K562 (cell line): ENCODE results near the gene PLA2G4D. TPM values are rescaled to one million over a fixed set of nuclear protein-coding genes. Genes with fewer than 3 reads are reported as not detected.

ENCODE experiments used
- CBFA2T3 ChIP-seq: fragments of 450-650 bp; IDR thresholded peaks from 2 replicates; pipeline ENCODE4 v1.6.1; 2017
- CEBPG ChIP-seq, 3 experiments: fragments of 200-800 bp in 1 of 3; sonication (Bioruptor generic) in 1 of 3; sonication (generic) in 1 of 3; formaldehyde crosslinking in 1 of 3; IDR thresholded peaks in 2 of 3; conservative IDR thresholded peaks in 1 of 3; 2 replicates each; pipeline versions ENCODE4 v1.6.1 to v1.8.0; 2016 to 2022; ENCODE audit warnings: missing compliant biosample characterization in 2 of 3, missing genetic modification characterization in 2 of 3, mild to moderate bottlenecking in 1 of 3, missing genetic modification reagents in 1 of 3
- EHMT2 ChIP-seq: fragments of 450-650 bp; IDR thresholded peaks from 2 replicates; pipeline ENCODE4 v1.6.1; 2018; ENCODE audit warnings: antibody characterized with exemption
- ESRRB ChIP-seq: fragments of 250-450 bp; sonication (Bioruptor Pico); IDR thresholded peaks from 2 replicates; pipeline ENCODE4 v1.5.0; 2020; ENCODE audit warnings: mild to moderate bottlenecking, moderate library complexity, borderline replicate concordance
- HNRNPLL ChIP-seq: fragments of 200-400 bp; formaldehyde crosslinking; IDR thresholded peaks from 2 replicates; pipeline ENCODE4 v1.6.1; 2017; ENCODE audit warnings: low read length, low read depth, mild to moderate bottlenecking; ENCODE audit not compliant: poor library complexity, severe bottlenecking
- KLF1 ChIP-seq: fragments of 450-650 bp; IDR thresholded peaks from 2 replicates; pipeline ENCODE4 v1.6.1; 2016; ENCODE audit warnings: missing genetic modification characterization, missing compliant biosample characterization
- MAFG ChIP-seq: fragments of 450-650 bp; conservative IDR thresholded peaks from 2 replicates; pipeline ENCODE4 v1.6.1; 2016; ENCODE audit warnings: missing genetic modification characterization, missing compliant biosample characterization
- MAZ ChIP-seq, 2 experiments: fragments of 450-650 bp in 1 of 2; sonication (generic) in 1 of 2; formaldehyde crosslinking; IDR thresholded peaks in 1 of 2; conservative IDR thresholded peaks in 1 of 2; 2 replicates each; pipeline versions ENCODE4 v1.4.0 to v1.5.0; 2020; ENCODE audit warnings: mild to moderate bottlenecking in 1 of 2, missing genetic modification reagents in 1 of 2
- NCOA1 ChIP-seq: fragments of 450-650 bp; IDR thresholded peaks from 2 replicates; pipeline ENCODE4 v1.6.1; 2016; ENCODE audit warnings: low read depth
- NONO ChIP-seq, 2 experiments: fragments of 200-400 bp in 1 of 2; fragments of 450-650 bp in 1 of 2; formaldehyde crosslinking in 1 of 2; IDR thresholded peaks; 2 replicates each; pipeline ENCODE4 v1.6.1; 2017; ENCODE audit warnings: low read depth in 2 of 2, mild to moderate bottlenecking in 2 of 2, moderate library complexity in 2 of 2, low read length in 1 of 2
- POLR2B ChIP-seq: fragments of 450-650 bp; IDR thresholded peaks from 2 replicates; pipeline ENCODE4 v1.6.1; 2018; ENCODE audit warnings: low read depth; ENCODE audit not compliant: partially characterized antibody
- SMAD4 ChIP-seq: fragments of 250-450 bp; sonication (Bioruptor Pico); conservative IDR thresholded peaks from 2 replicates; pipeline ENCODE4 v1.8.0; 2021; ENCODE audit warnings: inconsistent platforms, mild to moderate bottlenecking, moderate library complexity
- SNIP1 ChIP-seq: fragments of 450-650 bp; IDR thresholded peaks from 2 replicates; pipeline ENCODE4 v1.7.1; 2017; ENCODE audit warnings: low read depth, mild to moderate bottlenecking
- TARDBP ChIP-seq: fragments of 450-650 bp; IDR thresholded peaks from 2 replicates; pipeline ENCODE4 v1.6.1; 2016
- TFAM ChIP-seq: fragments of 250-450 bp; sonication (Bioruptor Pico); conservative IDR thresholded peaks from 2 replicates; pipeline ENCODE4 v1.5.0; 2021; ENCODE audit warnings: mild to moderate bottlenecking, moderate library complexity
- ZFP36 ChIP-seq: fragments of 150-350 bp; IDR thresholded peaks from 2 replicates; pipeline ENCODE4 v1.6.1; 2018; ENCODE audit warnings: low read length, low read depth; ENCODE audit not compliant: partially characterized antibody
- ZNF134 ChIP-seq: fragments of 250-450 bp; sonication (Bioruptor Pico); conservative IDR thresholded peaks from 2 replicates; pipeline ENCODE4 v1.4.0; 2020
- ZNF224 ChIP-seq: sonication (generic); formaldehyde crosslinking; IDR thresholded peaks from 2 replicates; pipeline ENCODE4 v1.8.0; 2022; ENCODE audit warnings: mild to moderate bottlenecking, missing genetic modification reagents
- ZNF3 ChIP-seq: fragments of 250-450 bp; sonication (Bioruptor Pico); IDR thresholded peaks from 2 replicates; pipeline ENCODE4 v1.5.0; 2021; ENCODE audit warnings: mild to moderate bottlenecking, moderate library complexity
- ZNF699 ChIP-seq: fragments of 250-450 bp; sonication (Bioruptor Pico); IDR thresholded peaks from 2 replicates; pipeline ENCODE4 v1.8.0; 2021; ENCODE audit warnings: mild to moderate bottlenecking, moderate library complexity; ENCODE audit not compliant: insufficient replicate concordance
- polyA plus RNA-seq, 8 experiments: library from polyadenylated mRNA; depleted of rRNA in 4 of 8; stranded (reverse) in 5 of 8; unstranded in 3 of 8; fragments of >200 nt; fragmentation: Nextera tagmentation in 2 of 8; fragmentation: Illumina TruSeq in 1 of 8; extraction: Ambion mirVana in 2 of 8; extraction: Trizol in 1 of 8; gene quantifications; 2 replicates each; pipeline versions ENCODE4 v1.2.1 to v1.2.3, GENCODE V29; 2011 to 2014; ENCODE audit warnings: inconsistent platforms in 1 of 8, missing spikeins in 1 of 8
- total RNA-seq, 7 experiments: library from RNA; depleted of rRNA in 6 of 7; stranded (reverse); fragments of >200 nt in 6 of 7; fragmentation: Illumina TruSeq in 2 of 7; extraction: Trizol in 2 of 7; gene quantifications; 2 replicates each; pipeline versions ENCODE4 v1.2.1 to v1.2.3, GENCODE V29; 2011 to 2021; ENCODE audit warnings: low replicate concordance in 1 of 7
- TF ChIP-seq, protein P1 (sequence below): fragments of 250-450 bp; sonication (Bioruptor Pico); IDR thresholded peaks from 2 replicates; pipeline ENCODE4 v1.5.0; 2020; ENCODE audit warnings: mild to moderate bottlenecking
- TF ChIP-seq, protein P2 (sequence below): sonication (generic); formaldehyde crosslinking; IDR thresholded peaks from 2 replicates; pipeline ENCODE4 v1.9.0; 2022; ENCODE audit warnings: mild to moderate bottlenecking, missing genetic modification reagents
- TF ChIP-seq, protein P3 (sequence below): fragments of 450-650 bp; IDR thresholded peaks from 2 replicates; pipeline ENCODE4 v1.6.1; 2016
- TF ChIP-seq, protein P4 (sequence below), 3 experiments: IDR thresholded peaks in 2 of 3; conservative IDR thresholded peaks in 1 of 3; 2 replicates each; pipeline ENCODE4 v1.5.1; 2011 to 2012; ENCODE audit warnings: low read length in 3 of 3, mild to moderate bottlenecking in 3 of 3, control low read depth in 2 of 3, improper control_type of control experiment in 1 of 3, inconsistent platforms in 1 of 3, low read depth in 1 of 3, mixed read lengths in 1 of 3, moderate library complexity in 1 of 3; ENCODE audit not compliant: insufficient read depth in 2 of 3

The PLA2G4D gene
- total and polyA plus RNA-seq, 9 of the 15 experiments (the other 6 are each of a cell fraction or from before 2014, with no cell fraction given) = 0.04 TPM; not detected in 8

DNA sequence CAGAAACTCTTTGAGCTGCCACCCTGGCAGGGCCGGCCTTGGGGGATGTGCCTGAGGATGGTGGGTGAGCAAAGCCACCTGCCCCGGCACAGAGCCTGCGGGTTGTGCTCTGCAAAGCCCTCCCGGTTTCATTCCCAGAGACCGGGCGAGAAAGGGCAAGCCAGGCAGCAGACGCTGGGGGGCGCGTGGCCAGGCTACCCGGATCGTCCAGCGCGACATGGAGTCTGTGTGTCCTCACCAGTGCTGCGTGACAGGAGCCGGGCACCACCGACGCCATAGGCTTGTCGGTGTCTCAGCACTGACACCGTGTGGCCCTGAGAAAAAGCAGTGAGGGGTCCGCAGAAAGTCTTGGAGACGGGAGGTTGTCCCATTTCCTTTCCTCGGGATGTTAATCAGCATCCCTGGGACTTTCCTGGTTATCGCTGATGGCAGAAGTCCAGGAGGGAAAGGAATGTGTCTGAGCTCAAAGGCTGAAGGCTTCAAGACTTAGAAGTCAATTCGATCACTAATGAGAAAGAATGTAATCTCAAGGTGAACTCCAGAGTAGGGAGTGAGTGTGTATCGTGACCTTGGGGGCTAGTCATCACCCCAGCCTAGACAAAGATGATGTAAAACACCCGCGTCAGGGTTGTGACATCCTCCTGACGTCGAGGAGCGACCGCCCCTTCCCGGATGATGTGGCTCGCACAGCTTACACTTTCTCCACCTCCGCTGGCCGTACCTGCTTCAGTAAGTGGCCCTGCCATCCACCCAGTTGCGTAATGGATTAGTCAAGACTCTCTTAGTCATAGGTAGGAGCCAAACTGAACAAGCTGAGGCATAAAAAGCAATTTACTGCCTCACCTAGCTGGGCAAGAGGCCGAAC is 37.2 kb downstream of the PLA2G4D start (continued):
- TF ChIP-seq SMAD4 (CRISPR knock-in tag) (0 out of 2 replicates have a peak, but pooled peaks have one; percentile 47), TFAM (CRISPR knock-in tag) (no peak), CBFA2T3 (no peak), ESRRB (CRISPR knock-in tag) (no peak), SNIP1 (no peak), MAFG (no peak), EHMT2 (no peak), CEBPG (CRISPR knock-in tag; IDR thresholded peaks at IDR 0.05) (peak; percentile 63), CEBPG (tag; conservative IDR thresholded peaks at IDR 0.05 in 1 of 2, IDR thresholded peaks at IDR 0.05 in 1 of 2) (peak; percentile 80 to 95), KLF1 (no peak), POLR2B (no peak), NCOA1 (no peak), HNRNPLL (no peak), NONO (IDR thresholded peaks at IDR 0.05; ENCODE audit: low read depth in 2 of 2, low read length in 1 of 2) (no peak), ZNF699 (CRISPR knock-in tag) (no peak), ZFP36 (no peak), TARDBP (no peak), ZNF3 (CRISPR knock-in tag) (no peak), MAZ (CRISPR knock-in tag; conservative IDR thresholded peaks at IDR 0.05 in 1 of 2, IDR thresholded peaks at IDR 0.05 in 1 of 2) (peak; percentile 16 to 21; a peak in 1 of 4 replicates), ZNF224 (CRISPR knock-in tag) (no peak), ZNF134 (no peak)
- TF ChIP-seq, protein P1, sequence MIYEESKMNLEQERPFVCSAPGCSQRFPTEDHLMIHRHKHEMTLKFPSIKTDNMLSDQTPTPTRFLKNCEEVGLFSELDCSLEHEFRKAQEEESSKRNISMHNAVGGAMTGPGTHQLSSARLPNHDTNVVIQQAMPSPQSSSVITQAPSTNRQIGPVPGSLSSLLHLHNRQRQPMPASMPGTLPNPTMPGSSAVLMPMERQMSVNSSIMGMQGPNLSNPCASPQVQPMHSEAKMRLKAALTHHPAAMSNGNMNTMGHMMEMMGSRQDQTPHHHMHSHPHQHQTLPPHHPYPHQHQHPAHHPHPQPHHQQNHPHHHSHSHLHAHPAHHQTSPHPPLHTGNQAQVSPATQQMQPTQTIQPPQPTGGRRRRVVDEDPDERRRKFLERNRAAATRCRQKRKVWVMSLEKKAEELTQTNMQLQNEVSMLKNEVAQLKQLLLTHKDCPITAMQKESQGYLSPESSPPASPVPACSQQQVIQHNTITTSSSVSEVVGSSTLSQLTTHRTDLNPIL = no peak
- TF ChIP-seq, protein P2, sequence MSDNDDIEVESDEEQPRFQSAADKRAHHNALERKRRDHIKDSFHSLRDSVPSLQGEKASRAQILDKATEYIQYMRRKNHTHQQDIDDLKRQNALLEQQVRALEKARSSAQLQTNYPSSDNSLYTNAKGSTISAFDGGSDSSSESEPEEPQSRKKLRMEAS (CRISPR knock-in tag) = no peak
- TF ChIP-seq, protein P3, sequence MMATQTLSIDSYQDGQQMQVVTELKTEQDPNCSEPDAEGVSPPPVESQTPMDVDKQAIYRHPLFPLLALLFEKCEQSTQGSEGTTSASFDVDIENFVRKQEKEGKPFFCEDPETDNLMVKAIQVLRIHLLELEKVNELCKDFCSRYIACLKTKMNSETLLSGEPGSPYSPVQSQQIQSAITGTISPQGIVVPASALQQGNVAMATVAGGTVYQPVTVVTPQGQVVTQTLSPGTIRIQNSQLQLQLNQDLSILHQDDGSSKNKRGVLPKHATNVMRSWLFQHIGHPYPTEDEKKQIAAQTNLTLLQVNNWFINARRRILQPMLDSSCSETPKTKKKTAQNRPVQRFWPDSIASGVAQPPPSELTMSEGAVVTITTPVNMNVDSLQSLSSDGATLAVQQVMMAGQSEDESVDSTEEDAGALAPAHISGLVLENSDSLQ = 0 out of 2 replicates have a peak, but pooled peaks have one; percentile 6
- TF ChIP-seq, protein P4, sequence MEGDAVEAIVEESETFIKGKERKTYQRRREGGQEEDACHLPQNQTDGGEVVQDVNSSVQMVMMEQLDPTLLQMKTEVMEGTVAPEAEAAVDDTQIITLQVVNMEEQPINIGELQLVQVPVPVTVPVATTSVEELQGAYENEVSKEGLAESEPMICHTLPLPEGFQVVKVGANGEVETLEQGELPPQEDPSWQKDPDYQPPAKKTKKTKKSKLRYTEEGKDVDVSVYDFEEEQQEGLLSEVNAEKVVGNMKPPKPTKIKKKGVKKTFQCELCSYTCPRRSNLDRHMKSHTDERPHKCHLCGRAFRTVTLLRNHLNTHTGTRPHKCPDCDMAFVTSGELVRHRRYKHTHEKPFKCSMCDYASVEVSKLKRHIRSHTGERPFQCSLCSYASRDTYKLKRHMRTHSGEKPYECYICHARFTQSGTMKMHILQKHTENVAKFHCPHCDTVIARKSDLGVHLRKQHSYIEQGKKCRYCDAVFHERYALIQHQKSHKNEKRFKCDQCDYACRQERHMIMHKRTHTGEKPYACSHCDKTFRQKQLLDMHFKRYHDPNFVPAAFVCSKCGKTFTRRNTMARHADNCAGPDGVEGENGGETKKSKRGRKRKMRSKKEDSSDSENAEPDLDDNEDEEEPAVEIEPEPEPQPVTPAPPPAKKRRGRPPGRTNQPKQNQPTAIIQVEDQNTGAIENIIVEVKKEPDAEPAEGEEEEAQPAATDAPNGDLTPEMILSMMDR (IDR thresholded peaks at IDR 0.05 in 2 of 3, conservative IDR thresholded peaks at IDR 0.05 in 1 of 3; ENCODE audit: insufficient read depth in 2 of 3, low read depth in 1 of 3, low read length in 3 of 3) = peak; percentile 65 to 78 (median 72)
